Central memory CD8-positive, alpha-beta T cell (primary cell): ENCODE results near the gene ZSCAN30.

Experiments used
- ATAC-seq: fragments of 150-1000 bp; cut with Tn5 transposase; replicated peaks from 2 replicates; pipeline ENCODE4 v1.10.0; 2022; ENCODE audit warnings: mild to moderate bottlenecking, moderate FRiP score, moderate number of reproducible peaks; ENCODE audit not compliant: poor library complexity, severe bottlenecking; ENCODE audit errors: extremely low read depth
- DNase-seq, 2 donors: peaks; one replicate each; pipeline ENCODE4 v3.0.0; 2021; ENCODE audit warnings: low spot score in 2 of 2
- H3K27ac Mint-ChIP-seq: one replicate; pipeline ENCODE4 v1.8.0; 2022; ENCODE audit warnings: low read depth, mild to moderate bottlenecking, moderate library complexity, mixed read lengths
- H3K27me3 Mint-ChIP-seq: one replicate; pipeline ENCODE4 v1.8.0; 2022; ENCODE audit warnings: mixed read lengths
- H3K36me3 Mint-ChIP-seq: one replicate; pipeline ENCODE4 v1.8.0; 2022; ENCODE audit warnings: mild to moderate bottlenecking, moderate library complexity, mixed read lengths; ENCODE audit not compliant: insufficient read depth
- H3K4me1 Mint-ChIP-seq: one replicate; pipeline ENCODE4 v1.8.0; 2022; ENCODE audit warnings: mixed read lengths
- H3K4me3 Mint-ChIP-seq: one replicate; pipeline ENCODE4 v1.8.0; 2022; ENCODE audit warnings: mild to moderate bottlenecking, moderate library complexity, mixed read lengths
- H3K9me3 Mint-ChIP-seq: one replicate; pipeline ENCODE4 v1.8.0; 2022; ENCODE audit warnings: mixed read lengths

Gene ZSCAN30

DNA sequence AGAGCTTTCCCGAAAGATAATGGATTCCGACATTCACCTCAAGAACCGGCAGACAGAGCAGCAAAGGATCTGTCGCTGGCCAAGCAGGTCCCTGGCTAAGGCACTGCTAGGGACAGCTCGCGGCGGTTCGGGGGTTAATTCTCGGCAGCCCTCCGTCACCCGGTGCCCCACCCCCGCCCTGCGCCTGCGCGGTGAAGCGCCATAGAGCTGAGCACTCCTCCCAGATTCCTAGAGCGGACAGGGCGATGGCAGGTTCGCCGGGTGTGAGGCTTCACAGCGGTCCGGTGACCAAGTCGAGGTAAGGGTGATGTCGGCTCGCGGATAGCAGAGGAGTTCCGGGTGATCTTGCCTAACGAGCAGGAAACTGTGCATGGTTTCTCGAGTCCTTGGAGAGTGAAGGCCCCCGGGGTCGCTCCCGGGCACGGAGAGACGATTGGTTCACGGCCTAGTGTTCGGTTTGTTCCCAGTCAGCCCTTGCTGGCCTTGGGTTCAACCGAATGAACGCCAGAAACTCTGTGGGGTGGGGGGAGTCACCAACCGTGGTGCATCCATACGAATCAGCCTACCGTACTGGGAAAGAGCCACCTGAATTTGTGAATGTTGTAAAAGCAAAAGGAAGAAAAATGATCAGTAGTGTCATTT, at the start of gene ZSCAN30:
ZSCAN30 (minus strand) TSS at position 136 of the 642 bp plus-strand sequence. CDS start 25,877 bp downstream, outside the sequence.
- Mint-ChIP-seq H3K27ac (peak within 1 kb of the TSS; percentile 98), H3K4me1 (peaks cover 66% of the 10 kb centered on the region), H3K4me3 (peak within 1 kb of the TSS; percentile 94), H3K36me3 (peaks cover 18% of the 10 kb centered on the region), H3K9me3 (no peaks in the 10 kb centered on the region), H3K27me3 (no peaks in the 10 kb centered on the region)
- DNase-seq = peak; percentile 95
- peak; percentile 92 for ATAC-seq

DNA sequence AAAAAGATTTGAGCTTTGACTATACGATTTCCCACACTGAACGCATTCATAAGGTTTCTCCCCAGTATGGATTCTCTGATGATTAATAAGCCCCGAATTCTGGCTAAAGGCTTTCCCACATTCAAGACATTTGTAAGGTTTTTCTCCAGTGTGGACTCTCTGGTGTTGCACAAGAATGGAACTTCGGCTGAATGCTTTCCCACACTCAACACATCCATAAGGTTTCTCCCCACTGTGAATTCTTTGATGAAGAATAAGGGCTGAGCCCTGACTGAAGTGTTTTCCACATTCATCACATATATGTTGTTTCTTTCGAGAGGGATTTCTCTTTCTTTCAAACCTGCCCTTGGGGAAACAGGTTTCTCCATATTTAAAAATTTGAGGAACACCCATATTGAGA, 47.3 kb upstream of the ZSCAN30 start:
- no peak overlapping the region for H3K4me3 Mint-ChIP-seq
- no peaks in the 10 kb centered on the region for H3K27me3 Mint-ChIP-seq
- DNase-seq (no peak), ATAC-seq (no peak)
- H3K9me3 Mint-ChIP-seq = no peaks in the 10 kb centered on the region
- peaks cover 49% of the 10 kb centered on the region for H3K4me1 Mint-ChIP-seq
- H3K36me3 Mint-ChIP-seq = peaks cover 74% of the 10 kb centered on the region
- no peak overlapping the region for H3K27ac Mint-ChIP-seq

DNA sequence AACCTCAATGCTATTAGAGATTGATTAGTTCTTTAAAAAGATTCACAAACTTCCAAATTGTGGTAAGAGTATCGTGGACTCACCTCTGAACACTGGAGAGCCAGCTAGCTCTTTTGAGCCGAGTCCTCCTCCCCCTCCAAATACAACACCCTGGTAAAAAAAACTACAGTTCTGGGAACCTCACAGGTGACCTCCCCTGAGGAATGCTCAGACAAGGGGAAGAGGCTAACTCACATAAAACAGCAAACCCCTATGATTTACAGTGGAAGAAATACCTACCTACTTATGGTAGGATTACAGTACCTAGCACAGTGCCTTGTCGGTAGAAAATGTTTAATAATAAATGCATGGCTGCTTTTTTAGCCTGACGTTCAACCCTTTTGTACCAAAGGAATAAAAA, 45.8 kb upstream of the ZSCAN30 start:
- Mint-ChIP-seq H3K9me3 (no peaks in the 10 kb centered on the region), H3K27me3 (no peaks in the 10 kb centered on the region), H3K4me1 (peaks cover 46% of the 10 kb centered on the region), H3K36me3 (peaks cover 71% of the 10 kb centered on the region), H3K27ac (no peak overlapping the region), H3K4me3 (no peak overlapping the region)
- ATAC-seq (no peak), DNase-seq (no peak)

DNA sequence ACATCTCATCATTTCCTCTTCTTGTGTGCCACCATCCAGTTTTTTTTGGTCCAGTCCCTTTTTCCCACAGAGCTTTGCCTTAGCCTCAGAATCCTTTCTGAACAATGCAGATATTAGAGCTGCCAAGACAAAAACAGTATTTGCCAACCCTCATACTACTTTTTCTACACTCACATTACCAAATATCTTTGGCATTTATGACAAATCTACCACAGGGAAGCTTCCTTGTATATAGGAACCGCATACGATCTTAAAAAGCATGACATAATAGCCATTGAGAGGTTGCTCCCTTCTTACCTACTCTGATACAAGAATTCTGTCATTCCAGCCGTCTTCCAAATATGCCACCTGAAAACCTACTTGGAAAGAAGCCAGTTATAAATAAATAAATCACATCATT, 44.8 kb upstream of the ZSCAN30 start:
- Mint-ChIP-seq H3K27ac (no peak overlapping the region), H3K4me1 (peaks cover 40% of the 10 kb centered on the region), H3K36me3 (peaks cover 63% of the 10 kb centered on the region), H3K9me3 (no peaks in the 10 kb centered on the region), H3K4me3 (no peak overlapping the region), H3K27me3 (no peaks in the 10 kb centered on the region)
- DNase-seq = no peak
- ATAC-seq = no peak

DNA sequence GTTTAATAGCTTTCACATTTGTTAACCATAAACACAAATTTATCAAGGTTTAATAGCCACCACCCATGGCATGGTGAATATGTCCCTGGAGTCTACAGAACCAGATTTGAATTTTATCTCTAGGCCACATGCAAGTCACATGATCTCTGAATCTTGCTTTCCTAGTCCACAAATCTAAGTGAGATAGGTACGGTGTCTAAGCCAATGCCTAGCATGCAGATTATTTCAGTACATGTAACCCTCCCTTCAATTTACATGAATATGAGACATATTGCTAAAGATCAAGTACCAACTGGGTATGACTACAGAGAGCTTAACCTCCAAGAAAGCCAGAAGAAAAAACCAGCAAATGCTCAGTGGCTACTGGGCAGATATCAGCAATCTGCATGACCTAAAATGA, 44.2 kb upstream of the ZSCAN30 start:
- no peak overlapping the region for H3K27ac Mint-ChIP-seq

DNA sequence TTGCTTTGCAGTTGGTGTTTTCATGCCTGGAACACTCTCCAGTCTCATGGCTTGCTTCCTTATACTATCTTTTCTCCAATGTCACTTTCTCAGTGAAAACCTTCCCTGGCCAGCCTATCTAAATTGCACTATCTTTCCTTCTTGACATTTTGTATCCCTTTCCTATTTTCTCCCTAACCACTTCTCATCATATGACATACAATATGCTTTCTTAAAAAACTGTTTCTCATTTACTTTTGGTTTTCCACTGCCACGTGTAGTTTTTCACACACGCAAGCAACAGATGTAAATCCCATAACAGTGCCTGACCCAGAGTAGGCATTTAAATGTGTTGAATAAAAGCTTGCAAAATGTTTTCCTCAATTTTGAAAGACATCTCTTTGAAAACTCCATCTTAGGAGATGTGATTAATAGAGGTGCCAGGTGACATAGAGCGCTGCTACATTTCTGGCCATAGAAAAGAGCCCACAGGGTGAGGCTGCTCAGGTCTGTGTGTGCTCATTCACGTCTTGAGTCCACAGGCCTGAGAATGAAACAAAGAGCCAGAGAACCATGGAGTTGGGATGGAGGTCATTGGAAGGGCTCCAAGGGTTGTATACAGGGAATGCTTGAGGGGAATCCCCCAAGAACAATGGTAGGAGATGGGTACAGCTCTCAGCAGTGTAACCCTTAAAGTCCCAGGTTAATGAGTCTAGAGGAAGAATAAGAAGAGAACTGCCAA, 41.5 kb upstream of the ZSCAN30 start:
- Mint-ChIP-seq H3K4me3 (no peak overlapping the region), H3K36me3 (peaks cover 31% of the 10 kb centered on the region), H3K27me3 (no peaks in the 10 kb centered on the region), H3K27ac (no peak overlapping the region), H3K9me3 (no peaks in the 10 kb centered on the region), H3K4me1 (peaks cover 22% of the 10 kb centered on the region)
- DNase-seq = no peak
- no peak for ATAC-seq

More for the DNA sequence above, 44.2 kb upstream of the ZSCAN30 start:
- H3K4me1 Mint-ChIP-seq = peaks cover 34% of the 10 kb centered on the region
- ATAC-seq (no peak), DNase-seq (no peak)
- no peaks in the 10 kb centered on the region for H3K27me3 Mint-ChIP-seq
- peaks cover 57% of the 10 kb centered on the region for H3K36me3 Mint-ChIP-seq
- no peak overlapping the region for H3K4me3 Mint-ChIP-seq
- no peaks in the 10 kb centered on the region for H3K9me3 Mint-ChIP-seq

DNA sequence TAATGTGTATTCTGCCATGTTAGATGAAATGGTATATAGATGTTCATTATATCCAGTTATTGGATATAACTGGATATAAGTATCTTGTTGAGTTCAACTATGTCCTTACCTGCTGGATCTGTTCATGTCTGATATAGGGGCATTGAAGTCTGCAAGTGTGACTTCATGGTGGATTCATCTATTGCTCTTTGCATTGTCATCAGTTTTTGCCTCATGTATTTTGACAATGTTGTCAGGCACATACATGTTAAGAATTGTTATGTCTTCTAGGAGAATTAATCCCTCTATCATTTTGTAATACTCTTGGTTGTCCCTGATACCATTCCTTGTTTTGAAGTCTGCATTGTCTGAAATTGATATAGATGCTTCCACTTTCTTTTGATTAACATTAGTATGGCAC, 38.8 kb upstream of the ZSCAN30 start:
- H3K27ac Mint-ChIP-seq = no peak overlapping the region
- H3K36me3 Mint-ChIP-seq = peaks cover 10% of the 10 kb centered on the region
- H3K27me3 Mint-ChIP-seq = no peaks in the 10 kb centered on the region
- H3K4me3 Mint-ChIP-seq = no peak overlapping the region
- no peaks in the 10 kb centered on the region for H3K9me3 Mint-ChIP-seq
- DNase-seq (no peak), ATAC-seq (no peak)
- H3K4me1 Mint-ChIP-seq = peaks cover 13% of the 10 kb centered on the region

DNA sequence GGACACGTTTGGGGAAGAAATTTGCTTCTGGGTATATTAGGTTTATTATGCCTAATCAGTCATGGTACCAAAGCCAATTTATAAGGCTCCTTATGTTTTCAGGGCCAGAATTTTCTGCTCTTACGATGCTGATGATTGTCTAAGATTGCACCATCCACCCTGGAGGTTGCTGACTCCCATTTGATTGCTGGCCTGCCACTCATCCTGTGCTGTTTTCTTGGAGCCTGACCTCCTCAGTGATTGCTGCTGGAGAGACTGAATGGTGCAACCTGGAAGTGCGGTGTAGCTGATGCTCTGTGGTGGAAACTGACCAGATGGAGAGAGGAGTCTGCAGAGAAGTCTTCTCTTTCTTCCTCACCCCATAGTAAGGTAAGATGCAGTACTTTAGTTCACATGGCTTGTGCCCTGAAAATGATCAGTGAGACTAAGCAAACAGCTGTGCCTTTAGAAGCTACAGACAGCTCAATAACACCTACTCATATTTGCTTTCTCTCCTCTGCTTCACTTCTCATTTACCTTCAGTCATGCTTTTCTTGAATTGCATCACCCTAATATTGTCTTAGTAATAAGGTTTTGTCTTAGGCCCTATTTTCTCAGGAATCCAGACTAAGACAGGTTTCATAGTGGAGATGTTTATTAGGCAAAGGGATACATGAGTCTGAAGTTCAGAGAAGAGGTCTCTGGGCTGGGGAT, 36.8 kb upstream of the ZSCAN30 start:
- Mint-ChIP-seq H3K4me1 (no peaks in the 10 kb centered on the region), H3K36me3 (no peaks in the 10 kb centered on the region), H3K27ac (no peak overlapping the region), H3K27me3 (no peaks in the 10 kb centered on the region), H3K4me3 (no peak overlapping the region), H3K9me3 (no peaks in the 10 kb centered on the region)
- DNase-seq (no peak), ATAC-seq (no peak)

DNA sequence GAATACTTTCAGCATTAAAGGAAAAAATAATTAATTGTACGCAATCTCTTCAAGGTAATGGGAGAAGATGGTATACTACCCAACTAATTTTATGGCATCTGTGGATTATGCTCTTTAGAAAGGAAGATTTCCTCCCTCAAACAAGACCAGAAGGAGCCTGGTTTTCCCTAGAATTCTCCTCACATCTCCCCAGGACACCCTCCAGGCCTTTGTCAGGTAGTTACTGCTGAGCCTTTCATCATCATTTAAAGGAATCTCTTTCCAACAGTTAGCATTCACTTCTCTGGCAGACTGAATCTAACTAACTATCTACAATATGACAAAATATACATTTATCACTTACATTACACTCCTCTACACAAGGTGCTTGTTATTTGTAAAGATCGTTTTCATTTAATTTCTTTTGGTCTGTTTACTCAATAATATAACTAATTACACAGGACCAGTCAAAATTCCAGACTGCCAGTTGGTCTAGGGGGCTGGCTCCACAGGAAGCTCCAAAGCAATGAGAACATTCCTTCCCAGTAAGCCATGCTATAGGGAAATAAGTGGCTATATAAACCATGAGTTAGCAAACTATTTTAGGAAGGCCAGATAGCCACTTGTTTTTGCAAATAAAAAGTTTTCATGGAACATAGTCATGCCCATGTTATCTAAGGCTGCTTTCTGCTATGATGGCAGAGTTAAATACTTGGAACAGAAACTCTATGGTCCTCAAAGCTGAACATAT, 35.1 kb upstream of the ZSCAN30 start:
- Mint-ChIP-seq H3K4me3 (no peak overlapping the region), H3K4me1 (no peaks in the 10 kb centered on the region), H3K27ac (no peak overlapping the region), H3K9me3 (no peaks in the 10 kb centered on the region), H3K36me3 (no peaks in the 10 kb centered on the region), H3K27me3 (no peaks in the 10 kb centered on the region)
- DNase-seq = no peak
- ATAC-seq = no peak

DNA sequence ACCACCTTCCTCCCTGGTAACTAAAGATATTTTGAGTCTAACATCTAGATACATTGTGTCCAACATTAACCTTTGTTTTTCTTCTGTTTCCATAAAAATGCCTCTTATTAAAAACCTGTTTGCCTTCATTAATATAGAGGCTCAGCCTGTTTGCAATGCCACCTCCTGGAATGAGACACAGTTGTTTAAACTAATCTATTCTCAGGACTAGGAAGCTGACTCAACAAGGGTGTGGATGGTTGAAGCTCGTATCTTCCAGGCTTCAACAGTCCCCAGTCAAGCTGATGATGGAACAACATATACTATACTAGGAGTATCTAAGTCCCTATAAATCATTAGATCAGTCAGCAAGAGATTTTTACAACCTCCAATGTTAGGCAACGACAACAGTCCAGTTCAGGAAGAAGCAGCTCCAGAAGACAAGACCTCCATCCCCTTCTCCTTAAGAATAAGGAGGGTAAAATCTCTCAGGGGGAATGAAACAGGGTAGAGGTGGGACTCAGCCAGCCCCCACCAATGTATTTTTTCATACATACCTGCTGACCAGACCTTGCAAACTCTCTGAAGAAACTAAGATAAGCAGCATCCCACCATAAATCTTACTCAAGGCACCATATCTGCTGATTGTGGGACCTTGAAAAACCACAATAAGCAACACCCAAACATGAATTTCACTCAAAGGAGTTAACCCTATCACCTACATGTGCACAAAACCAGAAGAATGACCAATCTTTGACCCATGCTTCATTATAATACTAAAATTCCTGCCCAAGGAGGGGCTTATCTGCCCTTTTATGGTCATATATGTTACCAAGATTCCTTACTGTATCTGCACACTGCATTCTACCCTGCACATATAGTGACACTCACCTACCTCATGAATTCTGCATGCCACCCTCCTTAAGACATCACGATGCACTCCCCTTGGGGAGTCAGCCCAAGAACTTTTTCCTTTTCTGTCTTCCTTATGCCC, 32.7 kb upstream of the ZSCAN30 start:
- Mint-ChIP-seq H3K9me3 (no peaks in the 10 kb centered on the region), H3K4me1 (no peaks in the 10 kb centered on the region), H3K27me3 (no peaks in the 10 kb centered on the region), H3K27ac (no peak overlapping the region), H3K4me3 (no peak overlapping the region), H3K36me3 (no peaks in the 10 kb centered on the region)
- no peak for DNase-seq
- ATAC-seq = no peak

DNA sequence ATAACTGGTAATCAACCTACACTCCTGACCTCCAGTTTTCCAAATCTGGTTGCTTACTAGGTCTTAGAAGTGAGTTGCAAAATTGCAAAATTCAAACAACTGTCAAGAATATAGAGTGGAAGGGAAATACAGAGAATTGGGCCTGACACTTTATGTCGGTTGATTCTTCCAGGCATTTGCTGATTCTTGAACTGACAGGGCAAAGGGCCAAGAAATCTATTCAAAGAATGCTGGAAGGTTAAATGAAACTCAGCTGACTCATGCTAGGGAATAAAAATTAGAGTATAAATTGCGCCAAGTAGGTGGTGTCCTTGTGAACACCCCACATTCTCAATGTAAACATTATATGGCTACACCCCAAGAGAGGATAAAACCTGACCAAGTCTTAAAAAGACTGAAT, 21.5 kb upstream of the ZSCAN30 start:
- H3K27me3 Mint-ChIP-seq = no peaks in the 10 kb centered on the region
- ATAC-seq (no peak), DNase-seq (no peak)
- peaks cover 32% of the 10 kb centered on the region for H3K9me3 Mint-ChIP-seq
- peaks cover 2% of the 10 kb centered on the region for H3K36me3 Mint-ChIP-seq
- H3K27ac Mint-ChIP-seq = no peak overlapping the region
- no peak overlapping the region for H3K4me3 Mint-ChIP-seq
- H3K4me1 Mint-ChIP-seq = no peaks in the 10 kb centered on the region
